Measurements from ENCODE around the gene RYR3.

DNA sequence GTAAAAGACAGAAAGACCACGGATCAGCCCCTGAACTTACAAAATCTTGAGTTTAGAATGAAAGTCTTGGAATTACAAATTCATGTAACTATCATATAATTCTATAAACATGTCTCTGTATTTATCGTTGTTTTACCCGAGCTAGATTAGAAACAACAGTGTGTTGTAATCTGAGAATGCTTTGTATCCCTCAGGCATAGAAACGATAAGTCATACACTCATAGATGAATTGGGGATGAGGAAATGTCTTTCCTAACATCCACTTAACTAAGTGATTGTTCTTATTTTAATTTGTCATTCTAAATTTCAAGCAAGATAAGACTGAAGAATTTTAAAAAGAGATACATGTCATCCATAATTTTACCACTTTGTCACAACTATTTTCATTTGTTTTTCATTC, 165.3 kb downstream of the RYR3 start:
- TF ChIP-seq EZH2 (IDR thresholded peaks at IDR 0.05; ENCODE audit: low read length, missing control alignments): no peak
- TF ChIP-seq, protein P1, sequence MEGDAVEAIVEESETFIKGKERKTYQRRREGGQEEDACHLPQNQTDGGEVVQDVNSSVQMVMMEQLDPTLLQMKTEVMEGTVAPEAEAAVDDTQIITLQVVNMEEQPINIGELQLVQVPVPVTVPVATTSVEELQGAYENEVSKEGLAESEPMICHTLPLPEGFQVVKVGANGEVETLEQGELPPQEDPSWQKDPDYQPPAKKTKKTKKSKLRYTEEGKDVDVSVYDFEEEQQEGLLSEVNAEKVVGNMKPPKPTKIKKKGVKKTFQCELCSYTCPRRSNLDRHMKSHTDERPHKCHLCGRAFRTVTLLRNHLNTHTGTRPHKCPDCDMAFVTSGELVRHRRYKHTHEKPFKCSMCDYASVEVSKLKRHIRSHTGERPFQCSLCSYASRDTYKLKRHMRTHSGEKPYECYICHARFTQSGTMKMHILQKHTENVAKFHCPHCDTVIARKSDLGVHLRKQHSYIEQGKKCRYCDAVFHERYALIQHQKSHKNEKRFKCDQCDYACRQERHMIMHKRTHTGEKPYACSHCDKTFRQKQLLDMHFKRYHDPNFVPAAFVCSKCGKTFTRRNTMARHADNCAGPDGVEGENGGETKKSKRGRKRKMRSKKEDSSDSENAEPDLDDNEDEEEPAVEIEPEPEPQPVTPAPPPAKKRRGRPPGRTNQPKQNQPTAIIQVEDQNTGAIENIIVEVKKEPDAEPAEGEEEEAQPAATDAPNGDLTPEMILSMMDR (conservative IDR thresholded peaks at IDR 0.05 in 1 of 2, IDR thresholded peaks at IDR 0.05 in 1 of 2; ENCODE audit: low read depth in 1 of 2, low read length in 2 of 2): no peak
